GM12864 (cell line): ENCODE results near the gene TEX264.

Experiments used
- DNase-seq: peaks from one replicate; pipeline ENCODE4 v3.0.0-alpha.2; 2011; ENCODE audit warnings: low read depth
- H3K4me3 ChIP-seq: 2 replicates; pipeline ENCODE4 v1.5.1; 2011; ENCODE audit warnings: mild to moderate bottlenecking, low read depth, low read length, control low read depth
- CTCF ChIP-seq: IDR thresholded peaks from 2 replicates; pipeline ENCODE4 v1.5.1; 2011; ENCODE audit warnings: low read depth, mild to moderate bottlenecking, moderate library complexity, low read length, control low read depth, inconsistent platforms; ENCODE audit errors: missing control alignments

Gene TEX264

DNA sequence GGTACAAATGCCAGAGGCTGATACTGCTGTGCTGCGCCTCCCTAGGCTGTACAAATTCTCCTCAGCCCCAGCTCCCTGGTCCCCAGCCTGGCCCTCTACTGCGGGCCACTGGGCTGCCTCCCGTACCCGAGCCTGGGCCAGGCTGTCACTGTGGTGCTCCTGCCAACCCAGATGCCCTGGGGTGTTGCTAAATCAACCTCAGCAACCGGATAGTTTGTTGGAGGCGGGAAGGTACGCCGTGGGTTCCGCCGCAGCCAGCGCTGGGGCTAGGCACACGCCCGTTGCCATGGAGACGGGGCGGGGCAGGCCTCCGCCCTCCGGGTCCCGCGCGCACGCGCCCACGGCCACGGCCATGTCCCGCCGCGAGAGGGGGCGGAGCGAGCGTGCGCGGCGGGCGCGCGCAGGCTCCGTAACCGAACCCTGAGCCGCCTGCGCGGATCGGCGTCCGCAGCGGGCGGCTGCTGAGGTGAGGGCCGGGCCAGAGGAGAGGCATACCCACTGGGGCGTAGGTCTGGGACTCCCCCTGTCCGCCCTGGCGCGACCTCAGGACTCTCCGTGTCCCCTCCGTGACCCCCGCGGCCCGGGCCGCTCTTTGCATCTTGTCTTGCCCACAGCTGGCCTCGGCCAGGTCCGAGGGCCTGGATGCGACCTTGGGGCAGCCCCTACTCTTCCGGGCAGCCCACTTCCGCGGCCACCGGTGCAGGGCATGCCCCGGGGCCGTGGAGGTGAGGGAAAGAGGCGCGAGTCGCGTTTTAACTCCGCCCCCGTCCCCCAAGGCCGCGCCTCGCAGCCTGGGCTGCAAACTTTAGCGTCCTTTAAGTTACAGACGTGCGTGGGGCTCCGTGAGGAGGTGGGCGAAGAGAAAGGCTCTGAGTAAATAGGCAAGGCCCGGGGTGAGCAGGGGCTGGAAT is at the start of gene TEX264:
Gene TEX264 (plus strand): TSS at position 430 of the 911 bp plus-strand sequence. CDS start 3,053 bp downstream, outside the sequence.
- H3K4me3 ChIP-seq = peak within 1 kb of the TSS; percentile 94
- peak; percentile 61 for DNase-seq
- no peak for TF ChIP-seq CTCF

DNA sequence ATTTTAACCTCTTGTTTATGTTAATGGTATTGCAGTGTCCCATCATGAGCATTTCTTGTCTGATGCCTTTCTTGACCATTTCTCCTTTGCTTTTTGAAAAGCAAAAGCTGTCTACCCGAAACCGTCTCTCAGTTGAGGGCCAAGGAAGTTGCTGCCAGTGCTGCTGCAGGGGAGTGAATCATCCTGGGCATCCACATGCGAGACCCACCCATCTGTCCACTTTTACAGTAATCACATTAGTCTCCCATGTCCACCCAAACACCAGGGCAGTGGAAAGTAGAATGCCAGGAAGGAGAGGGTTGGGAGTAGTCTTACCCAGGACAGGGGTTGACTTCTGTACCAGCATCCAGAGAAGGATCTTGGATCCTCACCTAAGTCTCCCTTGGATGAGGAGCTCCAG is 48.6 kb upstream of the TEX264 start:
- no peak for TF ChIP-seq CTCF
- H3K4me3 ChIP-seq = no peak overlapping the region
- no peak for DNase-seq

- TF ChIP-seq CTCF = no peak
- DNase-seq = no peak
- H3K4me3 ChIP-seq = no peak overlapping the region
These were observed 48.2 kb upstream of the TEX264 start for GRCh38 chr3:51622868-51623267.

DNA sequence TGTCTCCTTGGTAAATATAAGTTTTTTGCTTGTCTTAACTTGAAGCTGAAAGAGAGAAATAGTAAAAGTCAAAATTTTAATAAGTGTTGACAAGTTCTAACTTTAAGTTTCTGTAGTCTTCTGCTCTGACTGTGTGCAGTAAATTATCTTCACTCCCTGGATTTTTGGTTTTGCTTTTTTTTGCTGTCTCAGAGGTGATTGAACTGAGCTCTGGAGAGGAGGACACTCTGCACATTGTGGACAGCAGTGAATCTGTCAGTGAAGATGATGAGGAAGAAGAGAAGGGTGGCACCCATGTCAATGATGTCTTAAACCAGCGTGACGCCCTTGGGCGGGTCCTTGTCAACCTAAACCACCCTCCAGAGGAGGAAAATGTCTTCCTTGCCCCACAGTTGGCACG is 40.5 kb upstream of the TEX264 start:
- DNase-seq = no peak
- no peak for TF ChIP-seq CTCF
- no peak overlapping the region for H3K4me3 ChIP-seq

DNA sequence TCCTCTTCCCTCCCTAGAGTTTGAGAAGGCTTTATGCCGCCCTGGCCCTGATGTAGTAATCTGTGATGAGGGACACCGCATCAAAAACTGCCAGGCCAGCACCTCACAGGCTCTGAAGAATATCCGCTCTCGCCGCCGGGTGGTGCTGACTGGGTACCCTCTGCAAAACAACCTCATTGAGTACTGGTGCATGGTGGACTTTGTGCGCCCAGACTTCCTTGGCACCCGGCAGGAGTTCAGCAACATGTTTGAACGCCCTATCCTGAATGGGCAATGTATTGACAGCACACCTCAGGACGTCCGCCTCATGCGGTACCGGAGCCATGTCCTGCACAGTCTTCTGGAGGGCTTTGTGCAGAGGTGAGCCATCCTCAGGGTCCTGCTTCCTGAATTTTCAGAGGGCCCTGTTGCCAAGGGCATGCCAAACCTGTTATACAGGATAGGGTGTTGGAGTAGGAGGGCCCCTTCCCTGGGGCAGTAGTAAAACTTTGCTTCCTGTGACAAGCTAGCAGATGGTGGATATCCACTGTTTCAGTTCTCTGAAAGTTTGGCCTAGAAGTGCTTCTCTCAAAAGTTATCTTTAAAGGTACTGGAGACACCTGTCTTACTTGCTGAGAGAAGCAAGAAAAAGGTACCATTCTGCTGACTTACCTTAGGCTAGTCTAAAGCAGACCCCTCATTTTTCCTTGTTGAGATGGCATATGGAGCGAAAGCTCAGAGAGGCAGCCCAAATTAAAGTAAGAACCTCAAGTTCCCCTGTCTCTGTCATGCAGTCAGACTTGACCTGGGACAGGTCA is 33.7 kb upstream of the TEX264 start:
- DNase-seq = no peak
- no peak overlapping the region for H3K4me3 ChIP-seq
- TF ChIP-seq CTCF = no peak

DNA sequence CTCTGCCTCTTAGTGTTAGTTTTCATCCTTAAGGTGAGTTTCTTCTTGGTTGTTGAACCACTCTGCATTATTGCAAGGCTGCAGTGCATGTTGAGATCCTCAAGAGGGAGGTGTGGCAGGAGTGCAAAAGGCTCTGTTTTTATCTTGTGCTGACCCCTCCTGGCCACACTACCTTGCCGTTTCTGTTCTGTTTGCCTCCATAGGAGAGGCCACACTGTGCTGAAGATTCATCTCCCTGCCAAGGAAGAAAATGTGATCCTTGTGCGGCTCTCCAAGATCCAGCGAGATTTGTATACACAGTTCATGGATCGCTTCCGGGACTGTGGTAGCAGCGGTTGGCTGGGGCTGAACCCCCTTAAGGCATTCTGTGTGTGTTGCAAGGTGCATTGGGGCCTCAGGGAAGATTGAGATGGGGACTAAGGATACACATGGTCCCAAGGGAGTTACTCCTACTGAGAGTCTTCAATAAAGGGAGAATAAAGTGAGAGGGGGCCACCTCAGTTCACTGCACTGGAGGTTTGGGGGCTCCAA is 33.0 kb upstream of the TEX264 start:
- peak; percentile 79 for TF ChIP-seq CTCF
- no peak overlapping the region for H3K4me3 ChIP-seq
- DNase-seq = peak; percentile 22
